ENCODE results near the gene P3H2.

DNA sequence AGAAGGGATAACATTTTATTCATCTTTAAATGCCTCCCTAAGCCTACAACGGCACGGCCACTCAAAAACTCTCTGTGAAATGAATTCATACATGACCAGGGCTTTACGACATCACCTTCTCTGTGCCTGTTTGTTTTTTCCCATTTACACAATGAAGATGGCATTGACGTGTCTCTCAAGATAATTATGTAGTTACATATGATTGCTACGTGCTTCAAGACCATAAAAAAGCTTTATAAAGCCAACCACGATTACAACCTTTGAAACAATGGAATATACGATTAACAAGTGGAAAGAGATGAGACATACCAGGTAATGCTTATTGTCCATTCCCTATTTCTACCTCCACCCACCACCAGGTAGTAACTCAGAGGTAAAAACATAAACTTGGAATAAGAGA, 168.4 kb downstream of the P3H2 start:
- TF ChIP-seq CTCF (IDR thresholded peaks at IDR 0.05) (no peak), EP300 (IDR thresholded peaks at IDR 0.05) (no peak), POLR2A (IDR thresholded peaks at IDR 0.05) (no peak), POLR2AphosphoS5 (IDR thresholded peaks at IDR 0.05) (no peak)

All from stomach (tissue), 4 donors.